Right lobe of liver (tissue), 6 donors: Measurements from ENCODE around the gene FAM163B. TPM values are rescaled to one million over a fixed set of nuclear protein-coding genes. Genes with fewer than 3 reads are reported as not detected.

Source experiments
- ATAC-seq, 4 donors: fragments of 200-7000 bp; cut with Tn5 transposase; one replicate each; pipeline ENCODE4 v1.9.1; 2020; ENCODE audit warnings: mild to moderate bottlenecking in 4 of 4, moderate library complexity in 4 of 4
- DNase-seq, 3 donors: peaks; one replicate each; pipeline ENCODE4 v3.0.0-alpha.2; 2020
- H3K27ac ChIP-seq, 3 donors: fragments of 200-600 bp; one replicate each; pipeline ENCODE4 v1.8.0; 2022
- H3K27me3 ChIP-seq, 2 donors: fragments of 200-600 bp; one replicate each; pipeline ENCODE4 v1.8.0; 2022
- H3K36me3 ChIP-seq, 4 donors: fragments of 200-600 bp; sonication (generic) in 1 of 4; one replicate each; pipeline versions ENCODE4 v1.5.1 to v1.8.0; 2017 to 2022; ENCODE audit warnings: control low read depth in 1 of 4
- H3K4me1 ChIP-seq, 4 donors: fragments of 200-600 bp; sonication (generic) in 1 of 4; one replicate each; pipeline versions ENCODE4 v1.5.1 to v1.8.0; 2017 to 2022; ENCODE audit warnings: control low read depth in 1 of 4
- H3K4me3 ChIP-seq, 3 donors: fragments of 200-600 bp; one replicate each; pipeline ENCODE4 v1.8.0; 2022
- H3K9me3 ChIP-seq, 4 donors: fragments of 200-600 bp; sonication (generic) in 1 of 4; one replicate each; pipeline versions ENCODE4 v1.5.1 to v1.8.0; 2017 to 2022; ENCODE audit warnings: control low read depth in 1 of 4
- POLR2A ChIP-seq: fragments of 450-650 bp; IDR thresholded peaks from one replicate; pipeline ENCODE4 v1.6.1; 2017; ENCODE audit warnings: antibody characterized with exemption, mild to moderate bottlenecking
- WGBS: methylation state at CpG from one replicate; pipeline ENCODE4 v1.1.6; 2018; ENCODE audit warnings: low coverage, low lambda C conversion rate; ENCODE audit not compliant: insufficient coverage; ENCODE audit errors: missing lambda C conversion rate; 5-methylcytosine and 5-hydroxymethylcytosine counted together
- intact Hi-C, 2 donors: fragments of 100-400 bp; cut with DNase I; formaldehyde crosslinking; loops; one replicate each; pipeline versions ENCODE4 v1.11.2 to v1.14.1; 2022
- total RNA-seq, 6 experiments: library from RNA; depleted of rRNA in 2 of 6; stranded (reverse); fragments of >200 nt in 2 of 6; fragmentation: NEBNext Ultra II Directional in 3 of 6; extraction: Animal tissue kit (Norgen Biotek cat#: 25700) in 3 of 6; gene quantifications; one replicate each; pipeline versions ENCODE4 v1.1.0 to v1.2.4, GENCODE V29; 2016 to 2023
- TF ChIP-seq, protein P1 (sequence below), 4 donors: fragments of 200-600 bp in 3 of 4; fragments of 450-650 bp in 1 of 4; IDR thresholded peaks; one replicate each; pipeline versions ENCODE4 v1.5.1 to v1.8.0; 2016 to 2022; ENCODE audit warnings: antibody characterized with exemption in 4 of 4, mild to moderate bottlenecking in 2 of 4
- donor health status: DM: no; HTN: yes; CAD: no.
- donor health status: DM: no; HTN: no; CAD: no.
- donor health status: DM: no; HTN: no; CAD: no.
- donor health status: DM: no; HTN: yes; CAD: no.
- donor health status: DM: no; HTN: yes; CAD: no.

Gene FAM163B
- total RNA-seq, 6 experiments from 2014 or later: 1.6 to 5.8 (median 3.0) TPM

- no peak for ATAC-seq
- H3K4me3 ChIP-seq: no peak overlapping the region
- H3K4me1 ChIP-seq: no peaks in the 10 kb centered on the region
- 88% methylated on average over 4 of the region's 17 CpGs for WGBS
- DNase-seq: peak in 1 of 3 donors; percentile 15
- no peak overlapping the region for H3K27ac ChIP-seq
- H3K36me3 ChIP-seq: no peaks in the 10 kb centered on the region
- no peak for TF ChIP-seq POLR2A
- TF ChIP-seq, protein P1, sequence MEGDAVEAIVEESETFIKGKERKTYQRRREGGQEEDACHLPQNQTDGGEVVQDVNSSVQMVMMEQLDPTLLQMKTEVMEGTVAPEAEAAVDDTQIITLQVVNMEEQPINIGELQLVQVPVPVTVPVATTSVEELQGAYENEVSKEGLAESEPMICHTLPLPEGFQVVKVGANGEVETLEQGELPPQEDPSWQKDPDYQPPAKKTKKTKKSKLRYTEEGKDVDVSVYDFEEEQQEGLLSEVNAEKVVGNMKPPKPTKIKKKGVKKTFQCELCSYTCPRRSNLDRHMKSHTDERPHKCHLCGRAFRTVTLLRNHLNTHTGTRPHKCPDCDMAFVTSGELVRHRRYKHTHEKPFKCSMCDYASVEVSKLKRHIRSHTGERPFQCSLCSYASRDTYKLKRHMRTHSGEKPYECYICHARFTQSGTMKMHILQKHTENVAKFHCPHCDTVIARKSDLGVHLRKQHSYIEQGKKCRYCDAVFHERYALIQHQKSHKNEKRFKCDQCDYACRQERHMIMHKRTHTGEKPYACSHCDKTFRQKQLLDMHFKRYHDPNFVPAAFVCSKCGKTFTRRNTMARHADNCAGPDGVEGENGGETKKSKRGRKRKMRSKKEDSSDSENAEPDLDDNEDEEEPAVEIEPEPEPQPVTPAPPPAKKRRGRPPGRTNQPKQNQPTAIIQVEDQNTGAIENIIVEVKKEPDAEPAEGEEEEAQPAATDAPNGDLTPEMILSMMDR (IDR thresholded peaks at IDR 0.05): no peak
- H3K9me3 ChIP-seq: no peaks in the 10 kb centered on the region
- H3K27me3 ChIP-seq: no peaks in the 10 kb centered on the region
- intact Hi-C loops: no loop called here
Measured at GRCh38 chr9:133591116-133591910, 17.9 kb downstream of the FAM163B start.

DNA sequence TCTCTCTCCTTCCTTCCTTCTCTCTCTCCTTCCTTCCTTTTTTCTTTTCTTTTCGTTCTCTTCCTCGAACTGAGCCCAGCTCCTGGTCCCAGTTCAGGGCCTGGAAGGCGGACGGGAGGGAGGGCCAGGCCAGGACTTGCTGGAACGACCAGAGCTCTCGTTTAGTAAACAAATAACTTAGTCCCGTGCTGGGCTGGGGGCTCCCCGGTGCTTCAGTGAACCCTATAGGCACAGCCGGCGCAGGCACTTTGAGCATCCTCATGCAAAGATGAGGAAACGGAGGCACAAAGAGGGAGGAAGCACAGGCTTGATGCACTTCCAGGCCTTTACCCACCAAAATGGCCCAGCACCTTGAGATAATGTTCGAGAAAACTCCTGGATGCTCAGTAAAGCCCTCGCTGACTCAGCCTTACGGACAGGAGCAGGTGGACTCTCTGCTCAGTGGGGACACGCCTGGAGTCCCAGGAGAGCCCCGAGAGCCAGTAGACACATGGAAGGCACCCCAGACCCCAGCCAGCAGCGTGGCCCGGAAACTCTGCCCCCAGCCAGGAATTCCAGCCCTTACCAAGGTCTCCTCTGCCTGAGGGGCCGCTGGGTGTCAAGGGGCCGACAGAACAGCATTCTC is 18.8 kb downstream of the FAM163B start:
- no peaks in the 10 kb centered on the region for H3K4me1 ChIP-seq
- WGBS: 44% methylated on average over 10 of the region's 20 CpGs
- intact Hi-C loops: no loop called here
- no peaks in the 10 kb centered on the region for H3K9me3 ChIP-seq
- no peak overlapping the region for H3K27ac ChIP-seq
- ATAC-seq (no peak), DNase-seq (no peak)
- H3K4me3 ChIP-seq: no peak overlapping the region
- no peaks in the 10 kb centered on the region for H3K27me3 ChIP-seq
- TF ChIP-seq, protein P1 (IDR thresholded peaks at IDR 0.05): no peak
- no peak for TF ChIP-seq POLR2A
- H3K36me3 ChIP-seq: no peaks in the 10 kb centered on the region

- no peaks in the 10 kb centered on the region for H3K27me3 ChIP-seq
- intact Hi-C loops: loop anchor here in 1 of 2 donors (10.0 kb wide), 1 partner anchor 65 kb away; the partner anchor contains the start of gene MYMK
- no peaks in the 10 kb centered on the region for H3K4me1 ChIP-seq
- no peak for DNase-seq
- ATAC-seq: no peak
- H3K36me3 ChIP-seq: no peaks in the 10 kb centered on the region
- WGBS: 32% methylated on average over 8 of the region's 19 CpGs
- H3K27ac ChIP-seq: no peak overlapping the region
- TF ChIP-seq, protein P1 (IDR thresholded peaks at IDR 0.05): peak; percentile 28 to 49 (median 32)
- no peak for TF ChIP-seq POLR2A
- no peak overlapping the region for H3K4me3 ChIP-seq
- H3K9me3 ChIP-seq: no peaks in the 10 kb centered on the region
Measured at GRCh38 chr9:133589454-133590227, 19.5 kb downstream of the FAM163B start.

- intact Hi-C loops: loop anchor here in 1 of 2 donors (10.0 kb wide), 1 partner anchor 63 kb away; the partner anchor contains the start of gene MYMK
- Histone ChIP-seq H3K9me3 (no peaks in the 10 kb centered on the region), H3K27me3 (no peaks in the 10 kb centered on the region), H3K4me1 (no peaks in the 10 kb centered on the region), H3K36me3 (no peaks in the 10 kb centered on the region), H3K27ac (no peak overlapping the region), H3K4me3 (no peak overlapping the region)
- no peak for TF ChIP-seq POLR2A
- TF ChIP-seq, protein P1 (IDR thresholded peaks at IDR 0.05): no peak
- ATAC-seq: no peak
- WGBS: no CpG with 5 or more reads among the region's 6 CpGs
- no peak for DNase-seq
Measured at GRCh38 chr9:133587466-133587865, 21.7 kb downstream of the FAM163B start.
